ENCODE data around the gene TRAK1.

- TF ChIP-seq EP300 (IDR thresholded peaks at IDR 0.05) (no peak), CTCF (IDR thresholded peaks at IDR 0.05) (no peak)
Observed at GRCh38 chr3:42235532-42235931, 144.4 kb downstream of the TRAK1 start.
